Measurements from ENCODE around the gene ASXL1.
"Not testable (repeated sequence)": the region's sequence is repeated elsewhere in the genome, so short reads cannot be mapped to it uniquely, and the experiment has no call there.

The ASXL1 gene

GRCh38 chr20:32337937-32338661 lies 20.0 kb upstream of the ASXL1 start:
- no peak for DNase-seq

- no peak for DNase-seq
Observed at GRCh38 chr20:32338665-32339064, 19.5 kb upstream of the ASXL1 start.

GRCh38 chr20:32339116-32339515 lies 19.0 kb upstream of the ASXL1 start:
- no peak for DNase-seq

- not testable (repeated sequence) for DNase-seq
Observed at GRCh38 chr20:32341053-32341452, 17.1 kb upstream of the ASXL1 start.

GRCh38 chr20:32343439-32343838 lies 14.7 kb upstream of the ASXL1 start:
- DNase-seq: no peak

- DNase-seq: no peak
Observed at GRCh38 chr20:32344835-32345506, 13.2 kb upstream of the ASXL1 start.

GRCh38 chr20:32348207-32348606 lies 9.9 kb upstream of the ASXL1 start:
- no peak for DNase-seq

GRCh38 chr20:32350421-32350820 lies 7.7 kb upstream of the ASXL1 start:
- DNase-seq: no peak

GRCh38 chr20:32352121-32352720 lies 5.9 kb upstream of the ASXL1 start:
- DNase-seq: no peak

GRCh38 chr20:32353848-32354496 lies 4.2 kb upstream of the ASXL1 start:
- DNase-seq: no peak

GRCh38 chr20:32354592-32355416 lies 3.3 kb upstream of the ASXL1 start:
- no peak for DNase-seq

GRCh38 chr20:32355417-32355841 lies 2.7 kb upstream of the ASXL1 start:
- no peak for DNase-seq

GRCh38 chr20:32355907-32356621 lies 2.1 kb upstream of the ASXL1 start:
- DNase-seq: not testable (repeated sequence)

GRCh38 chr20:32356622-32357374 lies 1.3 kb upstream of the ASXL1 start:
- no peak for DNase-seq

GRCh38 chr20:32357375-32357868 lies 709 bp upstream of the ASXL1 start:
- no peak for DNase-seq

GRCh38 chr20:32358632-32358882 lies 426 bp downstream of the ASXL1 start:
- no peak for DNase-seq

GRCh38 chr20:32358883-32359632 lies 927 bp downstream of the ASXL1 start:
- DNase-seq: peak; percentile 63 to 74

GRCh38 chr20:32359633-32360332 lies 1.7 kb downstream of the ASXL1 start:
- peak in 1 of 2 donors; percentile 43 for DNase-seq

GRCh38 chr20:32360333-32360634 lies 2.2 kb downstream of the ASXL1 start:
- no peak for DNase-seq

GRCh38 chr20:32362901-32363364 lies 4.8 kb downstream of the ASXL1 start:
- DNase-seq: peak in 1 of 2 donors; percentile 46

Measured in CD4-positive, alpha-beta T cell treated with Interleukin-4 for 1 hour (primary cell).